SK-N-SH (cell line): Measurements from ENCODE around the gene CHMP4A. TPM values are rescaled to one million over a fixed set of nuclear protein-coding genes. Genes with fewer than 3 reads are reported as not detected.

Source experiments
- CTCF ChIA-PET: fragments of 300-600, 350-600 bp; formaldehyde crosslinking; extraction: SDS; loops from one replicate; lab custom pipeline; 2021; lab: Yijun Ruan, JAX
- POLR2A ChIA-PET: fragments of 350-600 bp; sonication (Branson Sonifier 250); formaldehyde crosslinking; extraction: SDS; loops from one replicate; lab custom pipeline; 2020; ENCODE audit warnings: antibody characterized with exemption, inconsistent platforms; lab: Yijun Ruan, JAX
- DNase-seq: peaks from one replicate; pipeline ENCODE4 v3.0.0; 2012
- H2AFZ ChIP-seq: fragments of 200-600 bp; sonication (generic); 2 replicates; pipeline ENCODE4 v1.8.1; 2016; ENCODE audit warnings: antibody characterized with exemption, mild to moderate bottlenecking, low read depth
- H3F3A ChIP-seq: fragments of 200-600 bp; sonication (generic); replicated peaks from 2 replicates; pipeline ENCODE3; 2016; ENCODE audit warnings: antibody characterized with exemption, mild to moderate bottlenecking; ENCODE audit not compliant: insufficient read depth
- H3K27ac ChIP-seq, 2 experiments: fragments of 200-500 bp in 1 of 2; fragments of 200-600 bp in 1 of 2; sonication (Bioruptor generic) in 1 of 2; sonication (generic), shearing (Covaris generic) in 1 of 2; 2 replicates each; pipeline versions ENCODE4 v1.5.1 to v1.6.1; 2014 to 2016; ENCODE audit warnings: low read depth in 2 of 2, inconsistent platforms in 1 of 2, low read length in 1 of 2, mild to moderate bottlenecking in 1 of 2, mixed read lengths in 1 of 2
- H3K27me3 ChIP-seq: fragments of 200-600 bp; sonication (generic), shearing (Covaris generic); 2 replicates; pipeline ENCODE4 v1.6.1; 2016; ENCODE audit warnings: mixed run types; ENCODE audit not compliant: insufficient read depth
- H3K36me3 ChIP-seq, 2 experiments: fragments of 200-500 bp in 1 of 2; fragments of 200-600 bp in 1 of 2; sonication (Bioruptor generic) in 1 of 2; sonication (generic) in 1 of 2; replicated peaks in 1 of 2; 2 replicates each; pipeline versions ENCODE3 to v1.5.1; 2014 to 2016; ENCODE audit warnings: low read length in 1 of 2, mild to moderate bottlenecking in 1 of 2; ENCODE audit not compliant: insufficient read depth in 2 of 2, control insufficient read depth in 1 of 2
- H3K4me1 ChIP-seq, 2 experiments: fragments of 200-500 bp in 1 of 2; fragments of 200-600 bp in 1 of 2; sonication (Bioruptor generic) in 1 of 2; sonication (generic), shearing (Covaris generic) in 1 of 2; 2 replicates each; pipeline versions ENCODE4 v1.5.1 to v1.6.1; 2014 to 2016; ENCODE audit warnings: low read depth in 1 of 2, low read length in 1 of 2, mixed run types in 1 of 2; ENCODE audit not compliant: insufficient read depth in 2 of 2, control insufficient read depth in 1 of 2
- H3K4me2 ChIP-seq: fragments of 200-600 bp; sonication (generic), shearing (Covaris generic); 2 replicates; pipeline ENCODE4 v1.6.1; 2017; ENCODE audit warnings: mixed run types
- H3K4me3 ChIP-seq, 2 experiments: fragments of 200-500 bp in 1 of 2; fragments of 200-600 bp in 1 of 2; sonication (Bioruptor generic) in 1 of 2; sonication (generic), shearing (Covaris generic) in 1 of 2; 2 replicates each; pipeline versions ENCODE4 v1.5.1 to v1.8.1; 2014 to 2016; ENCODE audit warnings: low read depth in 2 of 2, inconsistent platforms in 1 of 2, low read length in 1 of 2, mild to moderate bottlenecking in 1 of 2, mixed read lengths in 1 of 2, moderate library complexity in 1 of 2
- H3K79me2 ChIP-seq: fragments of 200-600 bp; sonication (generic); 2 replicates; pipeline ENCODE4 v1.8.1; 2017; ENCODE audit warnings: mild to moderate bottlenecking; ENCODE audit not compliant: insufficient read depth
- H3K9ac ChIP-seq: fragments of 200-600 bp; sonication (generic); 2 replicates; pipeline ENCODE4 v1.6.1; 2017; ENCODE audit warnings: mixed run types
- H3K9me2 ChIP-seq: fragments of 200-600 bp; sonication (generic); 2 replicates; pipeline ENCODE4 v1.6.1; 2017; ENCODE audit warnings: mixed run types
- H3K9me3 ChIP-seq: fragments of 200-600 bp; sonication (generic); 2 replicates; pipeline ENCODE4 v1.6.1; 2017; ENCODE audit warnings: mixed run types, mild to moderate bottlenecking, moderate library complexity
- H4K20me1 ChIP-seq: fragments of 200-600 bp; sonication (generic); 2 replicates; pipeline ENCODE4 v1.6.1; 2017; ENCODE audit warnings: mild to moderate bottlenecking, mixed run types; ENCODE audit not compliant: insufficient read depth
- CTCF ChIP-seq: fragments of 200-600 bp; sonication (generic); IDR thresholded peaks from 2 replicates; pipeline ENCODE4 v1.6.1; 2017; ENCODE audit warnings: antibody characterized with exemption, mild to moderate bottlenecking, moderate library complexity
- EP300 ChIP-seq, 2 experiments: IDR thresholded peaks; 2 replicates each; pipeline versions ENCODE4 v1.4.0 to v1.6.1; 2012; ENCODE audit warnings: borderline replicate concordance in 1 of 2, low read depth in 1 of 2, low read length in 1 of 2
- NFIC ChIP-seq: IDR thresholded peaks from 2 replicates; pipeline ENCODE4 v1.4.0; 2012; ENCODE audit warnings: borderline replicate concordance
- POLR2AphosphoS5 ChIP-seq: IDR thresholded peaks from 2 replicates; pipeline ENCODE4 v1.6.1; 2012; ENCODE audit warnings: low read depth, low read length
- RCOR1 ChIP-seq: fragments of 150-350 bp; IDR thresholded peaks from 2 replicates; pipeline ENCODE4 v1.6.1; 2017; ENCODE audit warnings: antibody characterized with exemption, low read length
- RFX5 ChIP-seq: IDR thresholded peaks from 2 replicates; pipeline ENCODE4 v1.6.1; 2012; ENCODE audit warnings: mild to moderate bottlenecking, improper control_type of control experiment, low read length
- USF2 ChIP-seq: fragments of 150-350 bp; IDR thresholded peaks from 2 replicates; pipeline ENCODE4 v1.6.1; 2017; ENCODE audit warnings: antibody characterized with exemption, low read length, low read depth, borderline replicate concordance
- WGBS: methylation state at CpG from one replicate; pipeline ENCODE4 v1.1.6; 2017; ENCODE audit warnings: low lambda C conversion rate; 5-methylcytosine and 5-hydroxymethylcytosine counted together
- polyA plus RNA-seq, 3 experiments: library from polyadenylated mRNA; depleted of rRNA; stranded (reverse); fragments of >200 nt; gene quantifications; 2 replicates each; pipeline ENCODE4 v1.2.3, GENCODE V29; 2012

CHMP4A gene
- polyA plus RNA-seq, 1 of the 3 experiments (the other 2 are of a cell fraction) = 92.4 TPM

DNA sequence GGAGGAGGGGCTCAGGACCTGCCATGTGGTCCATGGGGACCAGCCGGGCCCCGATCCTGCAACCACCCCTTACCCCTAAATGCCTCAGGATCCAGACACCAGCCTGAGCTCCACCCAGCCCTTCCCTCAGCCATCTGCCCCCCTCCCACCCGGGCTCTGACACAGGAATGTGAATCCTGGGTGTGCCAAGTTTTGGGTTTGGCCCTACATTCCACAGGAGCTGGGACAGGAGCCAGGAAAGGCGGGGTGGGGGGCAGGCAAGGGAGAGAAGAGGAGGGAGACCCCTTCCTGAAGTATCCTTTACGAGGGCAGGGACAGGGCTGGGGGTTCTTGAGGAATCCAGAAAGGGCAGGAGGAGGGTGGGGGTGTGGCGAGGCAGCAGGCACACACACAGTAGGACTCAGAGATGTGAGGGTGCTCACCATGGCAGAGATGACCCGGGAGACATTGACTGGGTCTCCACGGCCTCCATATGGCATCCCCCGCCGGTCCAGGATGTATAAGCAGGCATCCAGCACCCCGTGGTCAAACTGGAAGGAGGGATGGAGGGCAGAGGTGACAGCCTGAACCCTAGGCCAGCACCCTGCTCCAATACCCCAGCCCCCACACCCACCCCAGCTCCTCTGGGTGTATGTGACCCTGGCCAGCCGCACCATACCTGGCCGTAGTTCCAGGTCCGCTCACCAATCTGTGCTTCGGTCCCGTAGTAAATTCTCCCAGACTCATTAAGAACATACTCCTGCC lies 46.2 kb upstream of the CHMP4A start:
- Histone ChIP-seq H4K20me1 (no peaks in the 10 kb centered on the region), H3K4me2 (no peak overlapping the region), H3K9me2 (no peaks in the 10 kb centered on the region), H3K9me3 (no peaks in the 10 kb centered on the region), H3K4me1 (peaks cover 0 to 3% of the 10 kb centered on the region in 2 experiments; a peak in 1 of 4 replicates), H3K36me3 (peaks cover 0 to 3% of the 10 kb centered on the region in 2 experiments), H3F3A (peaks cover 5% of the 10 kb centered on the region), H3K9ac (no peak overlapping the region), H3K27me3 (no peaks in the 10 kb centered on the region), H2AFZ (no peak overlapping the region), H3K79me2 (no peaks in the 10 kb centered on the region), H3K27ac (no peak overlapping the region), H3K4me3 (no peak overlapping the region)
- 87% methylated on average over 13 of the region's 16 CpGs for WGBS
- CTCF ChIA-PET = interaction anchor here (0.7 to 3.9 kb wide), 4 partner anchors 9 to 43 kb away, joined by 3 to 15 read pairs (median 3); partner anchors contain the start of genes MDP1, RABGGTA and TINF2
- POLR2A ChIA-PET = no interaction called here
- TF ChIP-seq NFIC (peak; percentile 42), POLR2AphosphoS5 (no peak), USF2 (no peak), RFX5 (no peak)
- DNase-seq = no peak

DNA sequence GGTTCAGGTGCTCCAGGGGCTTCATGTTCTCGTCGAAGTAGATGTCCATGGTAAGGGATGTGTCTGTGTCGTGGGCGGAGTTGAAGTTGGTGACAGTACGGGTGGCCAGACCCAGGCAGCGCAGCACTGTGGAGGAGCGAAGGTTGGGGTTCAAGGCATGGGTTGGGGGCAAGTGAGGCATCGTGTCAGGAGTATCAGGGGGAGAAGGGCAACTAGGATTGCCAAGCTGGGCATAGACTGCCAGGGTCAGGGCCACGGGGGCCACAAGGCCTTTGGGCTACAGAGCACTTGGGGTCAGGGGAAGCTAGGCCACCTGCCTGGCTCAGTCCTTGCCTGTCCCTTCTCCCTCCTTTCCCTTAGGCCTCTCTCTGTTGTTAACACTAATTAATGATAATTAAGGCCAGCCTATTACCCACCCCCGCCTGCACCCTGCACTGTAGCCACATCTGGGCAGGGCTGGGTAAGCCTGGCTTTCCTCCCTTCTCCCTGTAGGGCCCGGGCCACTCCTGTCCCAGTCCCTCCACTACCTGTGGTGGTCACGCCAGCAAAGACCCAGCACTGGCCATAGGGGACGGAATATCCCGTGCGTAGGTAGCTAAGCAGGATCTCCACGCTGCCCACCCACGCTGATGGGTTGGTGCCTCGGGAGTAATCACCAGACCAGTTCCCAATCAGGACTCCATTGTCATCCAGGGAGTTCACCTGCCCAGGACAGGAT lies 45.4 kb upstream of the CHMP4A start:
- H3K4me3 ChIP-seq = no peak overlapping the region
- H3K4me2 ChIP-seq = no peak overlapping the region
- no peak overlapping the region for H2AFZ ChIP-seq
- no peaks in the 10 kb centered on the region for H3K9me2 ChIP-seq
- H4K20me1 ChIP-seq = no peaks in the 10 kb centered on the region
- H3K9me3 ChIP-seq = no peaks in the 10 kb centered on the region
- DNase-seq = no peak
- CTCF ChIA-PET = interaction anchor here (0.6 to 4.0 kb wide), 6 partner anchors 10 to 265 kb away, joined by 3 to 15 read pairs (median 4); partner anchors contain the start of genes CIDEB, MDP1 and TINF2
- no peak for TF ChIP-seq EP300 (IDR thresholded peaks at IDR 0.05; ENCODE audit: borderline replicate concordance in 1 of 2, low read depth in 1 of 2, low read length in 1 of 2)
- no peak for TF ChIP-seq CTCF
- TF ChIP-seq RCOR1 = no peak
- TF ChIP-seq, all 33 proteins: peak for 0
- Histone ChIP-seq H3K4me1 (peaks cover 0 to 3% of the 10 kb centered on the region in 2 experiments; a peak in 1 of 4 replicates), H3K27ac (no peak overlapping the region), H3K9ac (no peak overlapping the region), H3K27me3 (no peaks in the 10 kb centered on the region), H3K79me2 (no peaks in the 10 kb centered on the region), H3K36me3 (peaks cover 0 to 3% of the 10 kb centered on the region in 2 experiments), H3F3A (peaks cover 5% of the 10 kb centered on the region)
- POLR2A ChIA-PET = no interaction called here
- 93% methylated on average over 18 of the region's 18 CpGs for WGBS
